HG03520 (cell line): ENCODE data around the gene TMEM141.

ENCODE experiments used
- ATAC-seq: cut with Tn5 transposase; IDR thresholded peaks from one replicate; pipeline ENCODE4 v1.9.1; 2021; ENCODE audit warnings: mild to moderate bottlenecking, moderate library complexity; ENCODE audit not compliant: unreplicated experiment

Gene TMEM141

GRCh38 chr9:136808075-136808805, 17.1 kb downstream of the TMEM141 start:
- peak; percentile 27 for ATAC-seq

GRCh38 chr9:136808806-136809158, 17.6 kb downstream of the TMEM141 start:
- ATAC-seq, result no peak

GRCh38 chr9:136814725-136815421, 23.7 kb downstream of the TMEM141 start:
- no peak for ATAC-seq

GRCh38 chr9:136815422-136815782, 24.3 kb downstream of the TMEM141 start:
- ATAC-seq, result no peak

GRCh38 chr9:136820971-136821825, 30.1 kb downstream of the TMEM141 start:
- no peak for ATAC-seq

GRCh38 chr9:136821826-136822544, 30.8 kb downstream of the TMEM141 start:
- no peak for ATAC-seq

GRCh38 chr9:136823136-136824046, 32.2 kb downstream of the TMEM141 start:
- no peak for ATAC-seq

GRCh38 chr9:136824496-136825225, 33.5 kb downstream of the TMEM141 start:
- ATAC-seq, result no peak

- ATAC-seq, result no peak
Observed at GRCh38 chr9:136825295-136826187, 34.4 kb downstream of the TMEM141 start.

- no peak for ATAC-seq
Observed at GRCh38 chr9:136826188-136826541, 35.0 kb downstream of the TMEM141 start.

- no peak for ATAC-seq
Observed at GRCh38 chr9:136826703-136827582, 35.8 kb downstream of the TMEM141 start.

- ATAC-seq, result no peak
Observed at GRCh38 chr9:136827794-136828473, 36.8 kb downstream of the TMEM141 start.

GRCh38 chr9:136828474-136829140, 37.5 kb downstream of the TMEM141 start:
- ATAC-seq, result no peak

- ATAC-seq, result no peak
Observed at GRCh38 chr9:136829412-136829811, 38.3 kb downstream of the TMEM141 start.

GRCh38 chr9:136829981-136830885, 39.1 kb downstream of the TMEM141 start:
- no peak for ATAC-seq
